K562 (cell line): ENCODE results near the gene KIAA1614. TPM values are rescaled to one million over a fixed set of nuclear protein-coding genes. Genes with fewer than 3 reads are reported as not detected.
"Not testable (repeated sequence)": the region's sequence is repeated elsewhere in the genome, so short reads cannot be mapped to it uniquely, and the experiment has no call there.

Experiments
- ATAC-seq: fragments of 200-7000 bp; cut with Tn5 transposase; 3 replicates; pipeline ENCODE4 v1.9.1; 2020; ENCODE audit warnings: moderate library complexity
- BruUV-seq: library from RNA; stranded (reverse); fragments of 400-500 nt; replicated peaks from 2 replicates; lab custom pipeline; 2021; lab: Mats Ljungman, UMichigan
- CTCF ChIA-PET: fragments of 300-600 bp; formaldehyde crosslinking; extraction: SDS; loops from one replicate; lab custom pipeline; 2021; ENCODE audit warnings: low intra/inter-chr PET ratio; lab: Yijun Ruan, JAX
- POLR2A ChIA-PET: fragments of 300-600, 350-650 bp; sonication (Branson Sonifier 250); formaldehyde crosslinking; extraction: SDS; loops from one replicate; lab custom pipeline; 2021; ENCODE audit warnings: antibody characterized with exemption, inconsistent platforms; lab: Yijun Ruan, JAX
- DNase-seq, 4 experiments: peaks; one replicate each; pipeline versions ENCODE4 v3.0.0 to v3.0.0-alpha.2; 2011 to 2018; ENCODE audit warnings: low spot score in 3 of 4, mixed read lengths in 3 of 4; ENCODE audit errors: extremely low read depth in 1 of 4
- FAIRE-seq: peaks from 2 replicates; lab custom pipeline; 2011; peaks lifted over from hg19 to GRCh38; lab: Jason Lieb, UNC
- H2AFZ ChIP-seq: 2 replicates; pipeline ENCODE4 v1.6.0; 2011; ENCODE audit warnings: low read depth, low read length, control low read depth, inconsistent platforms
- H3K27ac ChIP-seq: fragments of 200-600 bp; 3 replicates; pipeline ENCODE4 v1.8.0; 2011; ENCODE audit warnings: low read depth, mild to moderate bottlenecking, control low read depth, inconsistent platforms, low read length, moderate library complexity, mixed read lengths; ENCODE audit errors: extremely low read depth
- H3K27me3 ChIP-seq, 2 experiments: fragments of 300-600 bp in 1 of 2; 2 replicates in 1 of 2; 3 replicates in 1 of 2; pipeline versions ENCODE4 v1.6.0 to v1.8.0; 2011; ENCODE audit warnings: inconsistent platforms in 2 of 2, low read length in 2 of 2, mild to moderate bottlenecking in 1 of 2, mixed read lengths in 1 of 2, moderate library complexity in 1 of 2; ENCODE audit not compliant: control insufficient read depth in 2 of 2, insufficient read depth in 2 of 2
- H3K36me3 ChIP-seq: fragments of 300-600 bp; 3 replicates; pipeline ENCODE4 v1.8.0; 2011; ENCODE audit warnings: mild to moderate bottlenecking, low read length, inconsistent platforms; ENCODE audit not compliant: control insufficient read depth, insufficient read depth
- H3K4me1 ChIP-seq, 2 experiments: fragments of 200-600 bp in 1 of 2; replicated peaks in 1 of 2; 2 replicates in 1 of 2; 3 replicates in 1 of 2; pipeline versions ENCODE4 v1.5.1 to v1.8.0; 2011; ENCODE audit warnings: inconsistent platforms in 2 of 2, low read length in 2 of 2, mild to moderate bottlenecking in 1 of 2, mixed read lengths in 1 of 2, moderate library complexity in 1 of 2; ENCODE audit not compliant: control insufficient read depth in 2 of 2, insufficient read depth in 2 of 2
- H3K4me2 ChIP-seq: 2 replicates; pipeline ENCODE4 v1.6.1; 2011; ENCODE audit warnings: low read length, control low read depth, inconsistent platforms, mixed read lengths; ENCODE audit not compliant: insufficient read depth
- H3K4me3 ChIP-seq: fragments of 200-600 bp; sonication (generic), shearing (Covaris generic); 2 replicates; pipeline ENCODE4 v1.5.1; 2016; ENCODE audit warnings: control low read depth, inconsistent platforms
- H3K79me2 ChIP-seq: fragments of 200-600 bp; 3 replicates; pipeline ENCODE4 v1.8.0; 2011; ENCODE audit warnings: low read length, inconsistent platforms; ENCODE audit not compliant: control insufficient read depth, insufficient read depth
- H3K9ac ChIP-seq, 2 experiments: 2 replicates each; pipeline versions ENCODE4 v1.6.0 to v1.6.1; 2011; ENCODE audit warnings: low read depth in 2 of 2, low read length in 2 of 2, control low read depth in 1 of 2, inconsistent platforms in 1 of 2, mild to moderate bottlenecking in 1 of 2, mixed read lengths in 1 of 2; ENCODE audit not compliant: insufficient read depth in 1 of 2
- H3K9me1 ChIP-seq: one replicate; pipeline ENCODE4 v1.6.0; 2011; ENCODE audit warnings: inconsistent platforms, mild to moderate bottlenecking, low read length, moderate library complexity; ENCODE audit not compliant: control insufficient read depth, insufficient read depth
- H3K9me3 ChIP-seq: replicated peaks from 2 replicates; pipeline ENCODE4 v1.5.1; 2011; ENCODE audit warnings: low read depth, low read length, inconsistent platforms; ENCODE audit not compliant: control insufficient read depth, insufficient read depth
- H4K20me1 ChIP-seq: replicated peaks from 2 replicates; pipeline ENCODE4 v1.6.1; 2011; ENCODE audit warnings: low read length, inconsistent platforms, mixed read lengths; ENCODE audit not compliant: control insufficient read depth, insufficient read depth
- HES1 ChIP-seq: fragments of 450-650 bp; IDR thresholded peaks from 2 replicates; pipeline ENCODE4 v1.6.1; 2016; ENCODE audit warnings: low read depth, mild to moderate bottlenecking, moderate library complexity
- KLF13 ChIP-seq: fragments of 450-650 bp; IDR thresholded peaks from 2 replicates; pipeline ENCODE4 v1.6.1; 2016; ENCODE audit warnings: missing genetic modification characterization, low read depth, mild to moderate bottlenecking, missing compliant biosample characterization, moderate library complexity, borderline replicate concordance
- KLF6 ChIP-seq: fragments of 250-450 bp; sonication (Bioruptor Pico); IDR thresholded peaks from 2 replicates; pipeline ENCODE4 v1.4.0; 2020; ENCODE audit warnings: mild to moderate bottlenecking, moderate library complexity, borderline replicate concordance
- MITF ChIP-seq: IDR thresholded peaks from 2 replicates; pipeline ENCODE4 v1.6.1; 2014; ENCODE audit warnings: antibody characterized with exemption
- NFIC ChIP-seq: fragments of 450-650 bp; IDR thresholded peaks from 2 replicates; pipeline ENCODE4 v1.6.1; 2017; ENCODE audit warnings: mild to moderate bottlenecking, inconsistent platforms
- NFIX ChIP-seq: fragments of 250-450 bp; sonication (Bioruptor Pico); IDR thresholded peaks from 2 replicates; pipeline ENCODE4 v1.4.0; 2020; ENCODE audit warnings: low read depth, mild to moderate bottlenecking, moderate library complexity
- POU5F1 ChIP-seq: fragments of 150-350 bp; IDR thresholded peaks from 2 replicates; pipeline ENCODE4 v1.6.1; 2014; ENCODE audit warnings: borderline replicate concordance, low read length, low read depth, mild to moderate bottlenecking; ENCODE audit not compliant: partially characterized antibody
- RBM25 ChIP-seq: fragments of 200-400 bp; formaldehyde crosslinking; IDR thresholded peaks from 2 replicates; pipeline ENCODE4 v1.6.1; 2018; ENCODE audit warnings: low read length, low read depth, moderate library complexity; ENCODE audit not compliant: severe bottlenecking
- WGBS: fragments of 100-300 bp; shearing (Covaris generic); methylation state at CpG from one replicate; pipeline ENCODE4 v1.1.6; 2016; ENCODE audit warnings: low coverage, mixed read lengths; ENCODE audit not compliant: insufficient coverage; ENCODE audit errors: missing lambda C conversion rate; 5-methylcytosine and 5-hydroxymethylcytosine counted together
- in situ Hi-C: fragments of 300-500 bp; cut with MboI; formaldehyde crosslinking; loops from 4 replicates; pipeline ENCODE4 v1.15.0; 2018; ENCODE audit warnings: inconsistent platforms, mixed read lengths
- intact Hi-C: fragments of 100-400 bp; cut with micrococcal nuclease; formaldehyde crosslinking; loops from 2 replicates; pipeline ENCODE4 v1.14.2; 2022
- polyA plus RNA-seq, 8 experiments: library from polyadenylated mRNA; depleted of rRNA in 4 of 8; stranded (reverse) in 5 of 8; unstranded in 3 of 8; fragments of >200 nt; fragmentation: Nextera tagmentation in 2 of 8; fragmentation: Illumina TruSeq in 1 of 8; extraction: Ambion mirVana in 2 of 8; extraction: Trizol in 1 of 8; gene quantifications; 2 replicates each; pipeline versions ENCODE4 v1.2.1 to v1.2.3, GENCODE V29; 2011 to 2014; ENCODE audit warnings: inconsistent platforms in 1 of 8, missing spikeins in 1 of 8
- total RNA-seq, 7 experiments: library from RNA; depleted of rRNA in 6 of 7; stranded (reverse); fragments of >200 nt in 6 of 7; fragmentation: Illumina TruSeq in 2 of 7; extraction: Trizol in 2 of 7; gene quantifications; 2 replicates each; pipeline versions ENCODE4 v1.2.1 to v1.2.3, GENCODE V29; 2011 to 2021; ENCODE audit warnings: low replicate concordance in 1 of 7

KIAA1614 gene
- total and polyA plus RNA-seq, 9 of the 15 experiments (the other 6 are each of a cell fraction or from before 2014, with no cell fraction given) = 0.01 to 1.1 (median 0.15) TPM; not detected in 1

- TF ChIP-seq MITF (no peak), KLF6 (CRISPR knock-in tag) (no peak), KLF13 (tag) (no peak), HES1 (no peak), RBM25 (no peak)
Measured at GRCh38 chr1:180954801-180955165, 42.1 kb downstream of the KIAA1614 start (continued).

GRCh38 chr1:180956028-180956640 is 43.4 kb downstream of the KIAA1614 start:
- DNase-seq (no peak), ATAC-seq (no peak), FAIRE-seq (no peak)
- in situ Hi-C loops (no loop called here), intact Hi-C loops (no loop called here)
- Histone ChIP-seq H3K9me1 (no peaks in the 10 kb centered on the region), H3K9me3 (no peaks in the 10 kb centered on the region), H2AFZ (no peak overlapping the region), H3K4me2 (no peak overlapping the region), H3K9ac (peak overlapping the region in 1 of 2 experiments; percentile 14; a peak in 1 of 4 replicates), H3K27me3 (no peaks in the 10 kb centered on the region), H3K27ac (no peak overlapping the region), H3K4me1 (peaks cover 0 to 16% of the 10 kb centered on the region in 2 experiments; a peak in 1 of 5 replicates), H3K36me3 (peaks cover 9% of the 10 kb centered on the region; the same call in 1 of the 3 replicates), H3K4me3 (no peak overlapping the region), H3K79me2 (no peaks in the 10 kb centered on the region), H4K20me1 (no peaks in the 10 kb centered on the region)
- ChIA-PET CTCF (no interaction called here), POLR2A (interaction anchor here (0.5 to 0.9 kb wide), 4 partner anchors 10 to 42 kb away, joined by 3 read pairs; no protein-coding TSS in a partner anchor)
- WGBS = 83% methylated on average over 7 of the region's 8 CpGs
- BruUV-seq = no TSS peak
- TF ChIP-seq POU5F1 = no peak
- peak; percentile 85 for TF ChIP-seq NFIC
- peak; percentile 23; the same call in 1 of the 2 replicates for TF ChIP-seq NFIX (CRISPR knock-in tag)

GRCh38 chr1:180959620-180960019 is 46.9 kb downstream of the KIAA1614 start:
- H3K4me1 ChIP-seq, H3K4me2 ChIP-seq, H2AFZ ChIP-seq, H3K27me3 ChIP-seq, ATAC-seq, in situ Hi-C loops, BruUV-seq, H3K79me2 ChIP-seq, H3K9ac ChIP-seq, H4K20me1 ChIP-seq, intact Hi-C loops, FAIRE-seq, CTCF ChIA-PET, H3K9me1 ChIP-seq, H3K4me3 ChIP-seq, DNase-seq, H3K27ac ChIP-seq, H3K9me3 ChIP-seq: not testable (repeated sequence)
- POLR2A ChIA-PET = interaction anchor here (0.6 kb wide), 1 partner anchor 14 kb away, joined by 3 read pairs; no protein-coding TSS in a partner anchor
- H3K36me3 ChIP-seq = peaks cover 10% of the 10 kb centered on the region; the same call in 2 of the 3 replicates
- 75% methylated on average over 5 of the region's 5 CpGs for WGBS
